HEK293 (cell line): Measurements from ENCODE around the gene RPS6KA2.

Source experiments
- BCL11B ChIP-seq: fragments of 450-650 bp; formaldehyde crosslinking; IDR thresholded peaks from 2 replicates; pipeline ENCODE4 v1.5.1; 2016; ENCODE audit warnings: low read depth, missing biosample characterization, missing genetic modification characterization
- GFI1B ChIP-seq: fragments of 450-650 bp; formaldehyde crosslinking; IDR thresholded peaks from 2 replicates; pipeline ENCODE4 v1.5.1; 2016; ENCODE audit warnings: missing biosample characterization, missing genetic modification characterization
- GLI4 ChIP-seq: fragments of 450-650 bp; formaldehyde crosslinking; IDR thresholded peaks from 2 replicates; pipeline ENCODE4 v1.5.1; 2016; ENCODE audit warnings: missing biosample characterization, missing genetic modification characterization
- GLIS1 ChIP-seq: fragments of 450-650 bp; formaldehyde crosslinking; IDR thresholded peaks from 2 replicates; pipeline ENCODE4 v1.5.1; 2016; ENCODE audit warnings: missing biosample characterization, missing genetic modification characterization
- SETDB1 ChIP-seq: IDR thresholded peaks from one replicate; pipeline ENCODE4 v1.6.1; 2017; ENCODE audit warnings: mild to moderate bottlenecking, low read length, moderate library complexity, mixed read lengths; ENCODE audit not compliant: insufficient read length
- ZFP37 ChIP-seq: fragments of 450-650 bp; formaldehyde crosslinking; IDR thresholded peaks from 2 replicates; pipeline ENCODE4 v1.5.1; 2016; ENCODE audit warnings: missing biosample characterization, missing genetic modification characterization
- ZNF112 ChIP-seq: fragments of 450-650 bp; formaldehyde crosslinking; IDR thresholded peaks from 2 replicates; pipeline ENCODE4 v1.5.0; 2017; ENCODE audit warnings: missing biosample characterization, missing genetic modification characterization
- ZNF146 ChIP-seq: fragments of 450-650 bp; formaldehyde crosslinking; IDR thresholded peaks from 2 replicates; pipeline ENCODE4 v1.5.1; 2016; ENCODE audit warnings: missing biosample characterization, missing genetic modification characterization
- ZNF169 ChIP-seq: fragments of 450-650 bp; formaldehyde crosslinking; IDR thresholded peaks from 2 replicates; pipeline ENCODE4 v1.5.1; 2016; ENCODE audit warnings: missing biosample characterization, missing genetic modification characterization
- ZNF184 ChIP-seq: fragments of 450-650 bp; IDR thresholded peaks from 2 replicates; pipeline ENCODE4 v1.5.1; 2018; ENCODE audit warnings: missing biosample characterization, mild to moderate bottlenecking, missing genetic modification characterization
- ZNF202 ChIP-seq: fragments of 450-650 bp; formaldehyde crosslinking; IDR thresholded peaks from 2 replicates; pipeline ENCODE4 v1.5.1; 2016; ENCODE audit warnings: missing biosample characterization, missing genetic modification characterization, borderline replicate concordance
- ZNF214 ChIP-seq: fragments of 450-650 bp; formaldehyde crosslinking; IDR thresholded peaks from 2 replicates; pipeline ENCODE4 v1.5.1; 2017; ENCODE audit warnings: missing biosample characterization, mild to moderate bottlenecking, missing genetic modification characterization, borderline replicate concordance
- ZNF23 ChIP-seq: fragments of 450-650 bp; formaldehyde crosslinking; IDR thresholded peaks from 2 replicates; pipeline ENCODE4 v1.5.1; 2016; ENCODE audit warnings: missing biosample characterization, missing genetic modification characterization, borderline replicate concordance
- ZNF350 ChIP-seq: fragments of 450-650 bp; formaldehyde crosslinking; IDR thresholded peaks from 2 replicates; pipeline ENCODE4 v1.5.0; 2017; ENCODE audit warnings: missing biosample characterization, mild to moderate bottlenecking, missing genetic modification characterization
- ZNF366 ChIP-seq: fragments of 450-650 bp; formaldehyde crosslinking; conservative IDR thresholded peaks from 2 replicates; pipeline ENCODE4 v1.5.1; 2016; ENCODE audit warnings: missing biosample characterization, missing genetic modification characterization
- ZNF416 ChIP-seq: fragments of 450-650 bp; formaldehyde crosslinking; IDR thresholded peaks from 2 replicates; pipeline ENCODE4 v1.5.1; 2016; ENCODE audit warnings: missing biosample characterization, missing genetic modification characterization
- ZNF530 ChIP-seq: fragments of 450-650 bp; formaldehyde crosslinking; IDR thresholded peaks from 2 replicates; pipeline ENCODE4 v1.5.1; 2016; ENCODE audit warnings: low read depth, missing biosample characterization, missing genetic modification characterization
- ZNF549 ChIP-seq: fragments of 450-650 bp; IDR thresholded peaks from 2 replicates; pipeline ENCODE4 v1.5.1; 2018; ENCODE audit warnings: missing biosample characterization, missing genetic modification characterization, mild to moderate bottlenecking, inconsistent platforms, moderate library complexity
- ZNF558 ChIP-seq: fragments of 450-650 bp; formaldehyde crosslinking; IDR thresholded peaks from 2 replicates; pipeline ENCODE4 v1.5.1; 2016; ENCODE audit warnings: missing biosample characterization, missing genetic modification characterization
- ZNF600 ChIP-seq: fragments of 450-650 bp; formaldehyde crosslinking; IDR thresholded peaks from 2 replicates; pipeline ENCODE4 v1.5.1; 2016; ENCODE audit warnings: missing biosample characterization, missing genetic modification characterization
- ZNF623 ChIP-seq: fragments of 450-650 bp; formaldehyde crosslinking; IDR thresholded peaks from 2 replicates; pipeline ENCODE4 v1.5.1; 2016; ENCODE audit warnings: missing biosample characterization, missing genetic modification characterization
- ZNF626 ChIP-seq: fragments of 450-650 bp; sonication (Bioruptor Pico); formaldehyde crosslinking; IDR thresholded peaks from 2 replicates; pipeline ENCODE4 v1.5.1; 2018; ENCODE audit warnings: missing biosample characterization, missing genetic modification characterization, inconsistent platforms
- ZNF677 ChIP-seq: fragments of 450-650 bp; IDR thresholded peaks from 2 replicates; pipeline ENCODE4 v1.5.0; 2018; ENCODE audit warnings: missing biosample characterization, mild to moderate bottlenecking, missing genetic modification characterization, moderate library complexity
- ZNF777 ChIP-seq: fragments of 450-650 bp; formaldehyde crosslinking; IDR thresholded peaks from 2 replicates; pipeline ENCODE4 v1.5.1; 2017; ENCODE audit warnings: missing biosample characterization, missing genetic modification characterization, borderline replicate concordance
- ZSCAN23 ChIP-seq: fragments of 450-650 bp; formaldehyde crosslinking; IDR thresholded peaks from 2 replicates; pipeline ENCODE4 v1.5.1; 2016; ENCODE audit warnings: missing biosample characterization, missing genetic modification characterization
- ZSCAN30 ChIP-seq: fragments of 450-650 bp; IDR thresholded peaks from 2 replicates; pipeline ENCODE4 v1.5.1; 2018; ENCODE audit warnings: missing biosample characterization, mild to moderate bottlenecking, missing genetic modification characterization, moderate library complexity
- TF ChIP-seq, protein P1 (sequence below): fragments of 450-650 bp; formaldehyde crosslinking; IDR thresholded peaks from 2 replicates; pipeline ENCODE4 v1.5.1; 2016; ENCODE audit warnings: missing biosample characterization, missing genetic modification characterization
- TF ChIP-seq, protein P2 (sequence below): fragments of 450-650 bp; formaldehyde crosslinking; optimal IDR thresholded peaks from 2 replicates; pipeline ENCODE3; 2016; ENCODE audit warnings: missing biosample characterization, mild to moderate bottlenecking, missing genetic modification characterization
- TF ChIP-seq, protein P3 (sequence below): fragments of 450-650 bp; formaldehyde crosslinking; IDR thresholded peaks from 2 replicates; pipeline ENCODE4 v1.5.1; 2016; ENCODE audit warnings: missing biosample characterization, missing genetic modification characterization
- TF ChIP-seq, protein P4 (sequence below): fragments of 450-650 bp; formaldehyde crosslinking; IDR thresholded peaks from 2 replicates; pipeline ENCODE4 v1.5.1; 2016; ENCODE audit warnings: missing biosample characterization, missing genetic modification characterization
- TF ChIP-seq, protein P5 (sequence below): fragments of 450-650 bp; IDR thresholded peaks from 2 replicates; pipeline ENCODE4 v1.5.1; 2018; ENCODE audit warnings: missing biosample characterization, missing genetic modification characterization
- TF ChIP-seq, protein P6 (sequence below): sonication (generic); formaldehyde crosslinking; IDR thresholded peaks from 2 replicates; pipeline ENCODE4 v1.8.1; 2022; ENCODE audit warnings: mild to moderate bottlenecking, moderate library complexity, missing genetic modification reagents
- TF ChIP-seq, protein P7 (sequence below): fragments of 450-650 bp; formaldehyde crosslinking; IDR thresholded peaks from 2 replicates; pipeline ENCODE4 v1.5.1; 2016; ENCODE audit warnings: missing biosample characterization, missing genetic modification characterization

Gene RPS6KA2

DNA sequence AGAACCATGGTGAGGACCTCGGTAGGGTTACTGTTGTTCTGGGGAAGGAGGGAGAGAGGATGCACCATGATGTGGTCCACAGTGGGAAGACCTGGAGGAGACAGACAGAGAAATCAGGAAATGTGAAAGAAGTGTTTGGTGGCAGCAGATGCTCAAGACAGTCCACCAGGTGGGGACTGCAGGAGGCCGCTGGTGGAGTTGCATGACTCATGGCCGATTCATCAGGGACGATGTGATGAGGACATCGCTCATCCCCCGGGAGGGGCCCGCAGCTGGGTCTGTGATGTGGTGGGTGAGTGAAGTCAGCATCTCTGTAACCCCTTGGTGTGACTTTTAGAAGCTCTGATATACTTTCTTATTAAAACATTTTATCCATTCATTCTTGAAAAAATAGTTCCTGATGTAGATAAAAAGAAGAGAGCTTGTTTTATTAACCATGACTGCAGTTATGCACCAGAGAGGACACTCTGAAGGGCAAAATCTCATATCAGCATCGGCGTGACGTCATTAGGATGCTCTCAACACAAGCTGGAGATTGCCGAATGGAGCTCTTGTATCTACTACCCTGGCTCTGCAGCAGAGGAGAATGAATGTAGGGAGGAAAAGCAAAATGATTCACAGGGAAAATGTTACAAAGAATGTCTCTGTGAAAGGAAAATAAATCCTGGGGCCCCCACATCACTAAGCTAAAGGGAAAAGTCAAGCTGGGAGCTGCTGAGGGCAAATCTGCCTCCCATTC, 111.8 kb downstream of the RPS6KA2 start (continued):
- TF ChIP-seq, protein P1, sequence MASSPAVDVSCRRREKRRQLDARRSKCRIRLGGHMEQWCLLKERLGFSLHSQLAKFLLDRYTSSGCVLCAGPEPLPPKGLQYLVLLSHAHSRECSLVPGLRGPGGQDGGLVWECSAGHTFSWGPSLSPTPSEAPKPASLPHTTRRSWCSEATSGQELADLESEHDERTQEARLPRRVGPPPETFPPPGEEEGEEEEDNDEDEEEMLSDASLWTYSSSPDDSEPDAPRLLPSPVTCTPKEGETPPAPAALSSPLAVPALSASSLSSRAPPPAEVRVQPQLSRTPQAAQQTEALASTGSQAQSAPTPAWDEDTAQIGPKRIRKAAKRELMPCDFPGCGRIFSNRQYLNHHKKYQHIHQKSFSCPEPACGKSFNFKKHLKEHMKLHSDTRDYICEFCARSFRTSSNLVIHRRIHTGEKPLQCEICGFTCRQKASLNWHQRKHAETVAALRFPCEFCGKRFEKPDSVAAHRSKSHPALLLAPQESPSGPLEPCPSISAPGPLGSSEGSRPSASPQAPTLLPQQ = peak; percentile 40; the same call in 1 of the 2 replicates
- TF ChIP-seq ZNF677 (tag by site-specific recombination) (no peak), ZNF600 (tag by site-specific recombination) (no peak), ZNF146 (tag by site-specific recombination) (no peak), ZNF416 (tag by site-specific recombination) (no peak), ZNF214 (tag by site-specific recombination) (no peak), ZNF202 (tag by site-specific recombination) (no peak), ZNF366 (tag by site-specific recombination) (no peak), ZSCAN23 (tag by site-specific recombination) (no peak), ZSCAN30 (tag by site-specific recombination) (no peak), ZNF350 (tag by site-specific recombination) (no peak), GLI4 (tag by site-specific recombination) (no peak), ZNF184 (tag by site-specific recombination) (0 out of 2 replicates have a peak, but pooled peaks have one; percentile 14), ZNF777 (tag by site-specific recombination) (no peak), ZFP37 (tag by site-specific recombination) (no peak), ZNF558 (no peak), ZNF623 (no peak), SETDB1 (no peak), ZNF530 (no peak), ZNF549 (no peak), ZNF23 (tag by site-specific recombination) (no peak), ZNF169 (tag by site-specific recombination) (no peak), ZNF112 (tag by site-specific recombination) (no peak), GFI1B (tag by site-specific recombination) (no peak), ZNF626 (tag by site-specific recombination) (no peak), GLIS1 (tag by site-specific recombination) (peak; percentile 62), BCL11B (no peak)
- TF ChIP-seq, protein P2, sequence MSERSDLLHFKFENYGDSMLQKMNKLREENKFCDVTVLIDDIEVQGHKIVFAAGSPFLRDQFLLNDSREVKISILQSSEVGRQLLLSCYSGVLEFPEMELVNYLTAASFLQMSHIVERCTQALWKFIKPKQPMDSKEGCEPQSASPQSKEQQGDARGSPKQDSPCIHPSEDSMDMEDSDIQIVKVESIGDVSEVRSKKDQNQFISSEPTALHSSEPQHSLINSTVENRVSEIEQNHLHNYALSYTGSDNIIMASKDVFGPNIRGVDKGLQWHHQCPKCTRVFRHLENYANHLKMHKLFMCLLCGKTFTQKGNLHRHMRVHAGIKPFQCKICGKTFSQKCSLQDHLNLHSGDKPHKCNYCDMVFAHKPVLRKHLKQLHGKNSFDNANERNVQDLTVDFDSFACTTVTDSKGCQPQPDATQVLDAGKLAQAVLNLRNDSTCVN (tag by site-specific recombination) = no peak
- TF ChIP-seq, protein P3, sequence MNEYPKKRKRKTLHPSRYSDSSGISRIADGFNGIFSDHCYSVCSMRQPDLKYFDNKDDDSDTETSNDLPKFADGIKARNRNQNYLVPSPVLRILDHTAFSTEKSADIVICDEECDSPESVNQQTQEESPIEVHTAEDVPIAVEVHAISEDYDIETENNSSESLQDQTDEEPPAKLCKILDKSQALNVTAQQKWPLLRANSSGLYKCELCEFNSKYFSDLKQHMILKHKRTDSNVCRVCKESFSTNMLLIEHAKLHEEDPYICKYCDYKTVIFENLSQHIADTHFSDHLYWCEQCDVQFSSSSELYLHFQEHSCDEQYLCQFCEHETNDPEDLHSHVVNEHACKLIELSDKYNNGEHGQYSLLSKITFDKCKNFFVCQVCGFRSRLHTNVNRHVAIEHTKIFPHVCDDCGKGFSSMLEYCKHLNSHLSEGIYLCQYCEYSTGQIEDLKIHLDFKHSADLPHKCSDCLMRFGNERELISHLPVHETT (tag by site-specific recombination) = no peak
- TF ChIP-seq, protein P4, sequence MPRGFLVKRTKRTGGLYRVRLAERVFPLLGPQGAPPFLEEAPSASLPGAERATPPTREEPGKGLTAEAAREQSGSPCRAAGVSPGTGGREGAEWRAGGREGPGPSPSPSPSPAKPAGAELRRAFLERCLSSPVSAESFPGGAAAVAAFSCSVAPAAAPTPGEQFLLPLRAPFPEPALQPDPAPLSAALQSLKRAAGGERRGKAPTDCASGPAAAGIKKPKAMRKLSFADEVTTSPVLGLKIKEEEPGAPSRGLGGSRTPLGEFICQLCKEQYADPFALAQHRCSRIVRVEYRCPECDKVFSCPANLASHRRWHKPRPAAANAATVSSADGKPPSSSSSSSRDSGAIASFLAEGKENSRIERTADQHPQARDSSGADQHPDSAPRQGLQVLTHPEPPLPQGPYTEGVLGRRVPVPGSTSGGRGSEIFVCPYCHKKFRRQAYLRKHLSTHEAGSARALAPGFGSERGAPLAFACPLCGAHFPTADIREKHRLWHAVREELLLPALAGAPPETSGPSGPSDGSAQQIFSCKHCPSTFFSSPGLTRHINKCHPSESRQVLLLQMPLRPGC = no peak
- TF ChIP-seq, protein P5, sequence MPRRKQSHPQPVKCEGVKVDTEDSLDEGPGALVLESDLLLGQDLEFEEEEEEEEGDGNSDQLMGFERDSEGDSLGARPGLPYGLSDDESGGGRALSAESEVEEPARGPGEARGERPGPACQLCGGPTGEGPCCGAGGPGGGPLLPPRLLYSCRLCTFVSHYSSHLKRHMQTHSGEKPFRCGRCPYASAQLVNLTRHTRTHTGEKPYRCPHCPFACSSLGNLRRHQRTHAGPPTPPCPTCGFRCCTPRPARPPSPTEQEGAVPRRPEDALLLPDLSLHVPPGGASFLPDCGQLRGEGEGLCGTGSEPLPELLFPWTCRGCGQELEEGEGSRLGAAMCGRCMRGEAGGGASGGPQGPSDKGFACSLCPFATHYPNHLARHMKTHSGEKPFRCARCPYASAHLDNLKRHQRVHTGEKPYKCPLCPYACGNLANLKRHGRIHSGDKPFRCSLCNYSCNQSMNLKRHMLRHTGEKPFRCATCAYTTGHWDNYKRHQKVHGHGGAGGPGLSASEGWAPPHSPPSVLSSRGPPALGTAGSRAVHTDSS (tag by site-specific recombination) = no peak
- TF ChIP-seq, protein P6, sequence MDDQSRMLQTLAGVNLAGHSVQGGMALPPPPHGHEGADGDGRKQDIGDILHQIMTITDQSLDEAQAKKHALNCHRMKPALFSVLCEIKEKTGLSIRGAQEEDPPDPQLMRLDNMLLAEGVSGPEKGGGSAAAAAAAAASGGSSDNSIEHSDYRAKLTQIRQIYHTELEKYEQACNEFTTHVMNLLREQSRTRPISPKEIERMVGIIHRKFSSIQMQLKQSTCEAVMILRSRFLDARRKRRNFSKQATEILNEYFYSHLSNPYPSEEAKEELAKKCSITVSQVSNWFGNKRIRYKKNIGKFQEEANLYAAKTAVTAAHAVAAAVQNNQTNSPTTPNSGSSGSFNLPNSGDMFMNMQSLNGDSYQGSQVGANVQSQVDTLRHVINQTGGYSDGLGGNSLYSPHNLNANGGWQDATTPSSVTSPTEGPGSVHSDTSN = no peak
- TF ChIP-seq, protein P7, sequence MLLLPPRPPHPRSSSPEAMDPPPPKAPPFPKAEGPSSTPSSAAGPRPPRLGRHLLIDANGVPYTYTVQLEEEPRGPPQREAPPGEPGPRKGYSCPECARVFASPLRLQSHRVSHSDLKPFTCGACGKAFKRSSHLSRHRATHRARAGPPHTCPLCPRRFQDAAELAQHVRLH = no peak
